Astrocyte of the cerebellum (primary cell): ENCODE data around the gene SELENOI.

Experiments used
- DNase-seq: peaks from one replicate; pipeline ENCODE4 v3.0.0-alpha.2; 2011; ENCODE audit warnings: low read depth
- H3K4me3 ChIP-seq: 2 replicates; pipeline ENCODE4 v1.5.1; 2011; ENCODE audit warnings: mild to moderate bottlenecking, low read depth, low read length, moderate library complexity
- CTCF ChIP-seq: IDR thresholded peaks from 2 replicates; pipeline ENCODE4 v1.5.1; 2012; ENCODE audit warnings: low read length, low read depth, moderate library complexity, mild to moderate bottlenecking; ENCODE audit errors: missing control alignments
- in situ Hi-C: cut with HindIII; loops from 2 replicates; pipeline ENCODE4 v1.10.0; 2017; ENCODE audit warnings: low sequenced_read_pairs

Gene SELENOI, protein sequence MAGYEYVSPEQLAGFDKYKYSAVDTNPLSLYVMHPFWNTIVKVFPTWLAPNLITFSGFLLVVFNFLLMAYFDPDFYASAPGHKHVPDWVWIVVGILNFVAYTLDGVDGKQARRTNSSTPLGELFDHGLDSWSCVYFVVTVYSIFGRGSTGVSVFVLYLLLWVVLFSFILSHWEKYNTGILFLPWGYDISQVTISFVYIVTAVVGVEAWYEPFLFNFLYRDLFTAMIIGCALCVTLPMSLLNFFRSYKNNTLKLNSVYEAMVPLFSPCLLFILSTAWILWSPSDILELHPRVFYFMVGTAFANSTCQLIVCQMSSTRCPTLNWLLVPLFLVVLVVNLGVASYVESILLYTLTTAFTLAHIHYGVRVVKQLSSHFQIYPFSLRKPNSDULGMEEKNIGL

GRCh38 chr2:26345545-26346453 is at the start of gene SELENOI:
SELENOI (plus strand) TSS chr2:26346143; CDS start chr2:26346233, 90 bp downstream.
- TF ChIP-seq CTCF, result no peak
- in situ Hi-C loops, result no loop called here
- H3K4me3 ChIP-seq, result peak within 1 kb of the TSS; percentile 89
- DNase-seq, result peak; percentile 98

DNA sequence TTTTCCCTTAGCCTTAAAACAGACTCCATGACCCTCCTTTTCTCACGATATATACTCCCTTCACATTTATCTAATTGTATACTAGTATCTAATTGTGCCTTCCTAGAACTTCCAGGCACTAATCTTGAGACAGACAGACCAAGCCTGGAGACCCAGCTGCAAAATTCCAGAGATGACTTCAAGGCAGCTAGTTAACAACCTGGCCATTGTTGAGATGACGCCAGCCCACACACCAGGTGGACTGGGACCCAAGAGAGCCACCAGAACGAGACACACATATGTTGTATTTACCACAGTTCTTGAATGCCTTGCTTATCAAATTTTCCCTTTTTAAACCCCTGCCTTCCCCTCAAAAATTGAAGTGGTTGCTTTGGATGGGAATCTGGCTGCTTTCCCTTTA is 48.9 kb upstream of the SELENOI start:
- in situ Hi-C loops, result no loop called here
- no peak for TF ChIP-seq CTCF
- no peak overlapping the region for H3K4me3 ChIP-seq
- no peak for DNase-seq

DNA sequence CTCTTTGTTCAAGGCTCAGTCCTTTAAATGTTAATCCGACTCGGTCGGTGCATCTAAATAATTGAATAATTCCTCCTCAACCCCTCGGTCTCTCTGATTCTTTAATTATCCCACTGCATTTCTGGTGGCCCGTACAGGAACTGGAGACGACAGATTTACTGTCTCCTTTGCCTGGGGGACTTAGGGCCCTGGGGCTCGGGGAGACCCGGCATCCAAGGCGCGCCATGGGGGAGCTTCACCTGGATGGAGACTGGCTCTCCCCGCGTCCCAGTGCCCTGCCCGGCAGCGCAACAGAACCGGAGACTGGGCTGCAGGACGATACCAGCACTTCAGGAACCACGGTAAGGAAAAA is 47.7 kb upstream of the SELENOI start:
- no peak for TF ChIP-seq CTCF
- no peak for DNase-seq
- no peak overlapping the region for H3K4me3 ChIP-seq
- in situ Hi-C loops, result no loop called here

GRCh38 chr2:26298638-26299393 is 47.1 kb upstream of the SELENOI start:
- in situ Hi-C loops, result no loop called here
- peak overlapping the region; percentile 36 for H3K4me3 ChIP-seq
- DNase-seq, result peak; percentile 27
- no peak for TF ChIP-seq CTCF

- TF ChIP-seq CTCF, result no peak
- in situ Hi-C loops, result no loop called here
- peak overlapping the region; percentile 36 for H3K4me3 ChIP-seq
- DNase-seq, result peak; percentile 59
Observed at GRCh38 chr2:26299471-26300101, 46.4 kb upstream of the SELENOI start.

DNA sequence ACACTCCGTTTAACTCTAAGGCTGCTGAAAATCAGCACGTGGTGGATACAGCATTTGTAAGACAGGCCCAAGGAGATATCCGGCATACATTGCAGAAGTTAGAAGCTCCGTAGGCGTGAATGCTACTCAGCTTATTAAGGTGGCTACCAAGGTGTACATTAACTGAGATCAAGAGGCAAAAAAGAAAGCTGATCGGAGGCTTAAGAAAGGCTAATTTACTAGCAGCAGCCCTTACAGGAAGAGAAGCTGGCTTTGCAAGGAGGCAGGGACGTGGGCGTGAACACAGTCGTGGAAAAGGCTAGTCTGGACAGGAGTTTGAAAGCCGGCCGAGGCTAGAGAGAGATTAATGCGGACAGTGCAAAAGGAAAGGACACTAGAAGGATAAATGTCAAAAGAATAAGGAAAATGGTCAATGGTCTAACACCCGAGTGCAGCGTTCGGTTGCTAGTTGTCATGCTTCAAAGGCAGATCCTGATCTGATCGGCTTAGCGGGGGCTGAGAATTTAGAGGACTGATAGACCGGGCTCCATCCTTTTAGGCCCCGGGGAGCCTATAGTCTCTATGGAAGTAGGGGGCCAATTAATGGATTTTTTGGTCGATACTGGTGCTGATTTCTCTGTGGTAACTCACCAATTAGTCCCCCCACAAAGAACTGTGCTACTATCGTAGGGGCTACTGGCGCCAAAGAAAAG is 45.6 kb upstream of the SELENOI start:
- no peak for TF ChIP-seq CTCF
- no peak for DNase-seq
- H3K4me3 ChIP-seq, result peak overlapping the region; percentile 36
- in situ Hi-C loops, result no loop called here
